GM13976 (cell line): ENCODE data around the gene PLXDC1.

Source experiments
- DNase-seq: peaks from one replicate; pipeline ENCODE4 v3.0.0; 2012; ENCODE audit warnings: low spot score
- CTCF ChIP-seq: IDR thresholded peaks from 2 replicates; pipeline ENCODE4 v1.5.1; 2012; ENCODE audit warnings: borderline replicate concordance, mild to moderate bottlenecking; ENCODE audit not compliant: insufficient read depth; ENCODE audit errors: extremely low read depth, missing control alignments, control extremely low read depth
- in situ Hi-C: fragments of 300-500 bp; cut with MboI; formaldehyde crosslinking; loops from one replicate; pipeline ENCODE4 v1.12.0; 2022; ENCODE audit warnings: low sequenced_read_pairs, mixed read lengths, inconsistent platforms; ENCODE audit not compliant: unreplicated experiment

The PLXDC1 gene

GRCh38 chr17:39192901-39193300 is 41.5 kb upstream of the PLXDC1 start:
- TF ChIP-seq CTCF: no peak
- no peak for DNase-seq
- in situ Hi-C loops: no loop called here

GRCh38 chr17:39191750-39192510 is 40.5 kb upstream of the PLXDC1 start:
- TF ChIP-seq CTCF: no peak
- no peak for DNase-seq
- in situ Hi-C loops: no loop called here

GRCh38 chr17:39187152-39187830 is 35.9 kb upstream of the PLXDC1 start:
- no peak for TF ChIP-seq CTCF
- DNase-seq: no peak
- in situ Hi-C loops: no loop called here

GRCh38 chr17:39186481-39187002 is 35.1 kb upstream of the PLXDC1 start:
- no peak for TF ChIP-seq CTCF
- in situ Hi-C loops: no loop called here
- no peak for DNase-seq

- in situ Hi-C loops: no loop called here
- TF ChIP-seq CTCF: no peak
These were observed 32.3 kb upstream of the PLXDC1 start for GRCh38 chr17:39183720-39184119.

GRCh38 chr17:39183045-39183444 is 31.6 kb upstream of the PLXDC1 start:
- no peak for TF ChIP-seq CTCF
- no peak for DNase-seq
- in situ Hi-C loops: no loop called here

More at GRCh38 chr17:39183720-39184119, 32.3 kb upstream of the PLXDC1 start:
- no peak for DNase-seq
